Adrenal gland (tissue), 12 donors: ENCODE measurements around the gene DCAF10. TPM values are rescaled to one million over a fixed set of nuclear protein-coding genes. Genes with fewer than 3 reads are reported as not detected.

Experiments used
- DNase-seq, 7 donors: peaks; one replicate each; pipeline ENCODE4 v3.0.0-alpha.2; 2019 to 2020
- H3K27ac ChIP-seq, 5 donors: fragments of 200-600 bp; sonication (generic) in 4 of 5; 1 replicate in 3 of 5; 2 replicates in 2 of 5; pipeline versions ENCODE4 v1.5.1 to v1.8.0; 2016 to 2020; ENCODE audit warnings: mild to moderate bottlenecking in 1 of 5
- H3K27me3 ChIP-seq: fragments of 200-600 bp; 2 replicates; pipeline ENCODE4 v1.8.0; 2021
- H3K36me3 ChIP-seq, 2 donors: fragments of 200-600 bp; replicated peaks in 1 of 2; 1 replicate in 1 of 2; 2 replicates in 1 of 2; pipeline versions ENCODE4 v1.5.1 to v1.8.0; 2018 to 2022
- H3K4me1 ChIP-seq, 2 donors: fragments of 200-600 bp; replicated peaks in 1 of 2; 1 replicate in 1 of 2; 2 replicates in 1 of 2; pipeline versions ENCODE4 v1.5.1 to v1.8.0; 2018 to 2021
- H3K4me3 ChIP-seq, 4 donors: fragments of 200-600 bp; sonication (generic) in 3 of 4; one replicate each; pipeline ENCODE4 v1.5.1; 2016 to 2018
- H3K9me3 ChIP-seq, 3 donors: fragments of 200-600 bp; sonication (generic) in 1 of 3; replicated peaks in 1 of 3; 1 replicate in 2 of 3; 2 replicates in 1 of 3; pipeline versions ENCODE4 v1.5.1 to v1.8.0; 2016 to 2021
- POLR2A ChIP-seq, 2 donors: fragments of 450-650 bp; IDR thresholded peaks; one replicate each; pipeline ENCODE4 v1.6.1; 2017; ENCODE audit warnings: antibody characterized with exemption in 2 of 2, mild to moderate bottlenecking in 2 of 2, moderate library complexity in 1 of 2
- WGBS, 4 donors: extraction: QIAGEN DNeasy Blood & Tissue Kit in 2 of 4; methylation state at CpG; one replicate each; pipeline versions ENCODE4 v1.1.5 to v1.1.7; 2013 to 2017; 5-methylcytosine and 5-hydroxymethylcytosine counted together
- intact Hi-C, 2 donors: fragments of 100-400 bp; cut with DNase I; formaldehyde crosslinking; loops; one replicate each; pipeline versions ENCODE4 v1.14.1 to v1.15.0; 2022 to 2023
- polyA plus RNA-seq, 3 donors: library from polyadenylated mRNA; stranded (reverse); fragments of 200-250 nt in 2 of 3; fragments of 350-450 nt in 1 of 3; fragmentation: Illumina TruSeq in 1 of 3; extraction: RNeasy Lipid Tissue Mini Kit (QIAGEN cat#74804) in 1 of 3; gene quantifications; one replicate each; pipeline ENCODE4 v1.2.3, GENCODE V29; 2013 to 2014
- total RNA-seq, 9 donors: library from RNA; depleted of rRNA in 4 of 9; stranded (reverse); fragments of >200 nt in 4 of 9; fragments of 120-200 nt in 1 of 9; fragmentation: NEBNext Ultra II Directional in 1 of 9; extraction: Animal tissue kit (Norgen Biotek cat#: 25700) in 1 of 9; gene quantifications; one replicate each; pipeline versions ENCODE4 v1.1.0 to v1.2.4, GENCODE V29; 2013 to 2023
- TF ChIP-seq, protein P1 (sequence below), 6 experiments: fragments of 450-650 bp in 4 of 6; fragments of 200-600 bp in 2 of 6; sonication (generic) in 1 of 6; IDR thresholded peaks; 1 replicate in 5 of 6; 2 replicates in 1 of 6; pipeline versions ENCODE4 v1.5.1 to v1.8.0; 2016 to 2021; ENCODE audit warnings: antibody characterized with exemption in 6 of 6, mild to moderate bottlenecking in 2 of 6, moderate library complexity in 1 of 6
- donor health status: healthy with polysubstance abuse.
- donor health status: Bipolar disorder and iron deficiency.
- donor health status: DM: yes; HTN: yes; CAD: no.
- donor health status: DM: no; HTN: no; CAD: no.
- donor health status: DM: no; HTN: no; CAD: no.
- donor health status: DM: yes; HTN: yes; CAD: no.

Gene DCAF10
- total and polyA plus RNA-seq, 12 donors: 7.1 to 60.6 (median 46.9) TPM

DNA sequence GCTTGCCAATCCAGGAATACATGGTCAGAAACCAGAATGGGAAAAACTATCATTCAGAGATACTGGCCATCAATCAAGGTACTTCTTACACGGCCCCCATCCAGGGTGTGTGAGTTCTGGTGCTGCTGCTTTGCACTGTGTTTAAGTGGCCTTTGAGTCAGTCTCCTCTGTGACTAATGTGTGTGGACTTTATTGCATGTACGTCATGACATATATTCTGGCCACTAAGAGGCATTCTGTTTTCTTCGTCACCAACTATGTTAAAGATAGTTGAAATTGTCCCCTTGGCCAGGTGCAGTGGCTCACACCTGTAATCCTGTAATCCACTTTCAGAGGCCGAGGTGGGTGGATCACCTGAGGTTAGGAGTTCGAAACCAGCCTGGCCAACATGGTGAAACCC, 24.3 kb upstream of the DCAF10 start:
- no peak for DNase-seq
- TF ChIP-seq POLR2A (IDR thresholded peaks at IDR 0.05): no peak
- Histone ChIP-seq H3K36me3 (peaks cover 0 to 76% of the 10 kb centered on the region in 2 donors), H3K4me3 (no peak overlapping the region), H3K27me3 (no peaks in the 10 kb centered on the region), H3K4me1 (no peaks in the 10 kb centered on the region), H3K27ac (no peak overlapping the region), H3K9me3 (no peaks in the 10 kb centered on the region)
- WGBS, 4 donors: 84 to 89% (median 87%) methylated on average over 5 of the region's 5 CpGs
- intact Hi-C loops: loop anchor here in 1 of 2 donors (10.0 kb wide), 1 partner anchor 48 kb away; no protein-coding TSS in a partner anchor

DNA sequence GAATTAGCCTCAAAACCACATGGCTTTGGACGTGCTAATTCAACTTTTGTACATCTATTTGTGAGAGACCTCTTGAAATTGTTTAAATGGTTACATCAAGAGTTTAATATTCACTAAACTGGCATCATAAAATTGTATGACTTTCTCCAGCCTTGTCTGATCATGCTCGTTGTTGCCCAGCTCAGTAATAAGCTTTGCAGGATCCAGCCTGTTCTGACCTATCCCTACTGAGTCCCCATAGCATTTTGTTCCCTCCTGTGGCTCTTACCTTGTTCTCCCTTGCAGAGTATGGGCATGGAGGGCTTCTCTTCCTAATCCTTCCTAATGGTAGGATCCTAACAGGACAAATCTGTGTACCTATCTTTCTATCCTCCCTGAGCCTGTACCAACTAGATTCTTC, 22.1 kb upstream of the DCAF10 start:
- Histone ChIP-seq H3K9me3 (no peaks in the 10 kb centered on the region), H3K27me3 (no peaks in the 10 kb centered on the region), H3K27ac (no peak overlapping the region), H3K4me3 (no peak overlapping the region), H3K4me1 (peaks cover 5 to 16% of the 10 kb centered on the region in 2 donors), H3K36me3 (peaks cover 0 to 79% of the 10 kb centered on the region in 2 donors)
- TF ChIP-seq POLR2A (IDR thresholded peaks at IDR 0.05): no peak
- TF ChIP-seq, protein P1, sequence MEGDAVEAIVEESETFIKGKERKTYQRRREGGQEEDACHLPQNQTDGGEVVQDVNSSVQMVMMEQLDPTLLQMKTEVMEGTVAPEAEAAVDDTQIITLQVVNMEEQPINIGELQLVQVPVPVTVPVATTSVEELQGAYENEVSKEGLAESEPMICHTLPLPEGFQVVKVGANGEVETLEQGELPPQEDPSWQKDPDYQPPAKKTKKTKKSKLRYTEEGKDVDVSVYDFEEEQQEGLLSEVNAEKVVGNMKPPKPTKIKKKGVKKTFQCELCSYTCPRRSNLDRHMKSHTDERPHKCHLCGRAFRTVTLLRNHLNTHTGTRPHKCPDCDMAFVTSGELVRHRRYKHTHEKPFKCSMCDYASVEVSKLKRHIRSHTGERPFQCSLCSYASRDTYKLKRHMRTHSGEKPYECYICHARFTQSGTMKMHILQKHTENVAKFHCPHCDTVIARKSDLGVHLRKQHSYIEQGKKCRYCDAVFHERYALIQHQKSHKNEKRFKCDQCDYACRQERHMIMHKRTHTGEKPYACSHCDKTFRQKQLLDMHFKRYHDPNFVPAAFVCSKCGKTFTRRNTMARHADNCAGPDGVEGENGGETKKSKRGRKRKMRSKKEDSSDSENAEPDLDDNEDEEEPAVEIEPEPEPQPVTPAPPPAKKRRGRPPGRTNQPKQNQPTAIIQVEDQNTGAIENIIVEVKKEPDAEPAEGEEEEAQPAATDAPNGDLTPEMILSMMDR (IDR thresholded peaks at IDR 0.05): no peak
- no peak for DNase-seq
- intact Hi-C loops: loop anchor here in 1 of 2 donors (10.0 kb wide), 1 partner anchor 46 kb away; no protein-coding TSS in a partner anchor
- WGBS, 4 donors: 72 to 84% (median 79%) methylated on average over 2 of the region's 2 CpGs

DNA sequence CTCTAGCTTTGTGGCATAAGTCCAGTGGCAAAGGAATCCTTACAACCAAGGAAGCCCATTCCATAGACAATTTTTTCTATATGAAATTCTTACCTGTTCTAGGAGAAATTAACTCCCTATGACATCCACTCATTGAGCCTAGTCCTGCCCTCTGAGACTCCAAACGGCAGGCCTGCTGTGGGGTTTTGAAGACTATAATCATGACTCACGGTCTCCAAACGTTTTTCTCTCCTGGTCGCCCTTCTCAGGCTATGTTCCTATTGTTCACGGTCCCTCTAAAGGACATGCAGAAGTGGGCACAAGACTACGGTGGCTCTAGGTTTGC, 16.3 kb upstream of the DCAF10 start:
- Histone ChIP-seq H3K9me3 (no peaks in the 10 kb centered on the region), H3K4me1 (peaks cover 11 to 34% of the 10 kb centered on the region in 2 donors), H3K36me3 (peaks cover 0 to 43% of the 10 kb centered on the region in 2 donors), H3K4me3 (peak overlapping the region; percentile 71 to 92 (median 82)), H3K27me3 (no peaks in the 10 kb centered on the region), H3K27ac (peak overlapping the region; percentile 36 to 94 (median 83))
- no peak for TF ChIP-seq POLR2A (IDR thresholded peaks at IDR 0.05)
- TF ChIP-seq, protein P1 (IDR thresholded peaks at IDR 0.05): no peak
- peak in 1 of 7 donors; percentile 19 for DNase-seq
- WGBS, 4 donors: 0 to 1% (median 1%) methylated on average over 6 of the region's 6 CpGs
- intact Hi-C loops: loop anchor here in 1 of 2 donors (10.0 kb wide), 1 partner anchor 61 kb away; no protein-coding TSS in a partner anchor

DNA sequence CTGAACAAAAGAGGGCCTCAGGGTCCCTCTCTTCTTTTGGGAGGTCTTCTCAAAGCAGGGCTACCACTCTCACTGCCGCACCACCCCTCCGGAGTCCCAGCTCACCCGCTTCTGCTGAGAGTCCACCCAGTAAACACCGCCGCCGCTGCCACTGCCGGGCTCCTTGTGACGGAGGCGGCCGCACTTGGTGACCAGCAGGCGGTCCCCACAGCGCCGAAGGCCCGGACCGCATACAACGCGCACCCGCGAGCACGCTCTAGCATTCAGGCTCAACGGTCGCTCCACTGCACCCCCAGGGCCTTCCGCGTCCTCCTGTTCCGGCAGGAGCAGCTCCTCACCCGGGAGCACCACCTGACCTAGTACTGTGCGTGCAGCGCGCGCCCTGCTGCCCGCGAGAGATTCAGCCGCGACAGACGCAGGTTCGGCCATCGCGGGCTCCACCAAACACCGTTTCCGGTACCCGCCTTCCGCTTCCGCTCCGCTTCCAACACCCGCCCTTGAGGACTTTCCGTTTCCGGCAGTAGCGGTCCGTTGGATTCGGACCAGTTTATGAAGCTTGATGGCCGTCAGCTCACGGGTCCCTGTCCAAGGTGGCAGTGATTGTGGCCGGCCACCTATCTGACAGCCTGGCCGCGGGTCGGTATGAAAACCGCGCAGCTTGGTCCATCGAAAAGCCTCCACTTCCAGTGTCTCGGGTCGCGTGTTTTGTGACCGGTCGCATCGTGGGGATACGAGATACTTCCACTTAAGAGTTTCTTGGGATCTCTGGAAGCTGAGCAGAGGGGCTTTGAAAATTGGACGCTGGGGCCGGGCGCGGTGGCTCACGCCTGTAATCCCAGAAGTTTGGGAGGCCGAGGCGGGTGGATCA, 15.7 kb upstream of the DCAF10 start, which contains the start of gene EXOSC3:
Gene EXOSC3, minus strand, starts transcription at position 449 of the 868 bp plus-strand sequence. Its CDS starts 20 bp downstream, at position 429.
- peak; percentile 87 to 95 (median 93) for DNase-seq
- TF ChIP-seq POLR2A (IDR thresholded peaks at IDR 0.05): peak; percentile 48 to 79
- TF ChIP-seq, protein P1 (IDR thresholded peaks at IDR 0.05): peak in 3 of 6 experiments; percentile 26 to 39 (median 27)
- peaks cover 0 to 37% of the 10 kb centered on the region in 2 donors for H3K36me3 ChIP-seq
- H3K4me3 ChIP-seq: peak within 1 kb of the TSS; percentile 71 to 92 (median 82)
- 0 to 7% (median 1%) methylated on average over 5 to 73 of the region's 73 CpGs for WGBS, 4 donors
- H3K9me3 ChIP-seq: no peaks in the 10 kb centered on the region
- peak within 1 kb of the TSS; percentile 54 to 94 (median 83) for H3K27ac ChIP-seq
- no peaks in the 10 kb centered on the region for H3K27me3 ChIP-seq
- intact Hi-C loops: loop anchor here in 1 of 2 donors (10.0 kb wide), 1 partner anchor 60 kb away; no protein-coding TSS in a partner anchor
- peaks cover 11 to 34% of the 10 kb centered on the region in 2 donors for H3K4me1 ChIP-seq
